HG03565 (cell line): ENCODE results near the gene GRAMD2B.

ENCODE experiments used
- ATAC-seq: cut with Tn5 transposase; IDR thresholded peaks from one replicate; pipeline ENCODE4 v1.9.1; 2021; ENCODE audit warnings: mild to moderate bottlenecking, moderate library complexity; ENCODE audit not compliant: unreplicated experiment

Gene GRAMD2B

DNA sequence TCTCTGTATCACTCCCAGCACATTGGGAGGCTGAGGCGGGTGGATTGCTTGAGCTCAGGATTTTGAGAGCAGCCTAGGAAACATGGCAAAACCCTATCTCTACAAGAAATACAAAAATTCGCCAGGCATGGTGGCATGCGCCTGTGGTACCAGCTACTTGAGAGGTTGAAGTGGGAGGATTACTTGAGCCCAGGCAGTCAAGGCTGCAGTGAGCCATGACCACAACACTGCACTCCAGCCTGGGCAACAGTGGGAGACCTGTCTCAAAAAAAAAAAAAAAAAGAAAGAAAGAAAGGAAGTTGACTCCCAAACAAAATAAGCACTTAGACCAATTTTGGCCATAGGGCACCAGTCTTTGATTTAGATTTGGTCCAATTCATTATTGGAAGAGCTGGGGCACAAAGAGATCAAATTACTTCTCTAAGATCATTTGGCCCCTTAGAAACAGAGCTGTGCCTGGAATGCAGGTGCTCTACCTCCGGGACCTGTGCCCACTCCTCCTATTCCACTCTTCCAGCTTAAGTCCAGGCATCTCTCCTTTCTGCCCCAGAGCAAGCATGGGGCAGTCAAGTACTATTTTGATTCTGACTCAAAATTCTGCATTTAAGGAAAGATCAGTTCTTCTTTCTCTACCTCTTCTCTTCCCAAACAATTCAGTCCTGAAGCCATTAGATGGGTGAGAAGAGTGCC lies 112.8 kb downstream of the GRAMD2B start:
- ATAC-seq, result no peak

GRCh38 chr5:126536874-126537273 lies 113.7 kb downstream of the GRAMD2B start:
- ATAC-seq, result no peak

DNA sequence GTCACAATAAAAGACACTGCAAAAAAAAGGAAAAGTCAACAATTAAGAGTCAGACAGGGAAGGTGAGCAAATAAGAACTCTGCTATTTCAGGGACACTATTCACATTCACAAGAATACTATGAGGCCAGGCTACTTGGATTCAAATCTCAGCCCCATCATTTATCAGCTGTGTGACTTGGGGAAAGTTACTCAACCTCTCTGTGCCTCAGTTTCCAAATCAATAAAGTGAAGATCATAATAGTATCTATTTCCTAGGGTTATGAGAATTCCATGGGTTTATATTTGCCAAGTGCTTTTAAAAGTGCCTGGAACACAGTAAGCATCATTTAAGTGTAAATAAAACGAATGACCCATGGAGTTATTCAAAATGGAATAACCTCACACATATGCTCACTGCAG lies 115.4 kb downstream of the GRAMD2B start:
- ATAC-seq, result no peak

- ATAC-seq, result no peak
Measured at GRCh38 chr5:126540631-126541030, 117.4 kb downstream of the GRAMD2B start.

DNA sequence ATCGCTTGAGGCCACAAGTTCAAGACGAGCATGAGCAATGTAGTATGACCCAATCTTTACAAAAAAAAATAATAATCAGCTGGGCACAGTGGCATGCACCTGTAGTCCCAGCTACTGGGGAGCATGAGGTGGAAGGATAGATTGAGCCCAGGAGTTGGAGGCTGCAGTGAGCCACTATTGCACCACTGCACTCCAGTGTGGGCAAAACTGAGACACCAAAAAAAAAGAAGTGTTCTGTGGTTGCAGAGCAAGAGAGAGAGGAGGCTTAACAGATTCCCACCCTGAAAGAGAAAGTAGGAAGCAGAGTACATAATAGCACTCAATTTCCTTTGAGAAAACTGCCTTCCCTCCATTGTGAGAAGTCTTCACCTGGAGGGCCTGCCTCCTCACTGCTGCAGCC lies 119.2 kb downstream of the GRAMD2B start:
- no peak for ATAC-seq

- no peak for ATAC-seq
Measured at GRCh38 chr5:126543009-126543408, 119.8 kb downstream of the GRAMD2B start.

- ATAC-seq, result no peak
Measured at GRCh38 chr5:126543660-126544059, 120.5 kb downstream of the GRAMD2B start.
